ENCODE data around the gene WDR70. TPM values are rescaled to one million over a fixed set of nuclear protein-coding genes. Genes with fewer than 3 reads are reported as not detected.
"Not testable (repeated sequence)": the region's sequence is repeated elsewhere in the genome, so short reads cannot be mapped to it uniquely, and the experiment has no call there.

Gene WDR70
- total RNA-seq, 1 donor from 2014 or later = 31.3 TPM

DNA sequence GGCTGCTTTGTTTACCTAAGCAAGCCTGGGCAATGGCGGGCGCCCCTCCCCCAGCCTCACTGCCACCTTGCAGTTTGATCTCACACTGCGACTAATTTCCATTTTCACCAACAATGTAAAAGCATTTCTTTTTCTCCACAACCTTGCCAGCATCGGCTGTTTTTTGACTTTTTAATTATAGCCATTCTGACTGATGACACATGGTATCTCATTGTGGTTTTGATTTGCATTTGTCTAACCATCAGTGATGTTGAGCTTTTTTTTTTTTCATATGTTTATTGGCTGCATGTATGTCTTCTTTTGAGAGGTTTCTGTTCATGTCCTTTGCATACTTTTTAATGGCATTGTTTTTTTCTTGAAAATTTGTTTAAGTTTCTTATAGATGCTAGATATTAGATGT, 300.8 kb downstream of the WDR70 start:
- H3K4me2 ChIP-seq (ENCODE audit: low read length); H3K4me1 Mint-ChIP-seq (ENCODE audit: low read depth, unreplicated experiment); H3K27me3 Mint-ChIP-seq (ENCODE audit: low read depth, unreplicated experiment); H3K9ac ChIP-seq (ENCODE audit: low read length); H2AFZ ChIP-seq (ENCODE audit: low read depth, low read length); H3K27ac Mint-ChIP-seq (ENCODE audit: unreplicated experiment); H3K27me3 ChIP-seq (ENCODE audit: insufficient read depth, low read length); H3K79me2 ChIP-seq (ENCODE audit: insufficient read depth, low read length); H3K9me3 ChIP-seq (ENCODE audit: insufficient read depth, low read depth, low read length); H3K4me3 Mint-ChIP-seq (ENCODE audit: unreplicated experiment); H3K4me3 ChIP-seq (ENCODE audit: insufficient read depth, low read depth, low read length); H4K20me1 ChIP-seq (ENCODE audit: insufficient read depth, low read length); H3K36me3 ChIP-seq (ENCODE audit: insufficient read depth, low read length); DNase-seq (ENCODE audit: low read depth); H3K27ac ChIP-seq (ENCODE audit: low read depth, low read length); H3K4me1 ChIP-seq (ENCODE audit: insufficient read depth, low read length); FAIRE-seq: not testable (repeated sequence)
- peaks cover 28% of the 10 kb centered on the region for H3K9me3 Mint-ChIP-seq (ENCODE audit: unreplicated experiment)
- H3K36me3 Mint-ChIP-seq (ENCODE audit: low read depth, unreplicated experiment) = peaks cover 15% of the 10 kb centered on the region

DNA sequence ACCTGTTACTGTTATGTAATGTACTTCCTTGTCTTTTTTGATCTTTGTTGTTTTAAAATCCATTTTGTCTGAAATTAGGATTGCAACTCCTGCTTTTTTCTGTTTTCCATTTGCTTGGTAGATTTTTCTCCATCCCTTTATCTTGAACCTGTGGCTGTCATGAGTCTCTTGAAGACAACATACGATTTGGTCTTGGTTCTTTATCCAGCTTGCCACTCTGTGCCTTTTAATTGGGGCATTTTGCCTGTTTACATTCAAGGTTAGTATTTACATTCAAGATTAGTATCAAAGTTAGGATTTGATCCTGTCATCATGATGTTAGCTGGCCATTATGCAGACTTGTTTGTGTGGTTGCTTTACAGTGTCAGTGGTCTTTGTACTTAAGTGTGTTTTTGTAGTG, 304.0 kb downstream of the WDR70 start:
- H3K36me3 Mint-ChIP-seq (ENCODE audit: low read depth, unreplicated experiment) = peaks cover 19% of the 10 kb centered on the region
- Histone ChIP-seq H3K4me2 (ENCODE audit: low read length) (no peak overlapping the region), H3K27me3 (ENCODE audit: insufficient read depth, low read length) (no peaks in the 10 kb centered on the region), H3K9me3 (ENCODE audit: insufficient read depth, low read depth, low read length) (no peaks in the 10 kb centered on the region), H3K36me3 (ENCODE audit: insufficient read depth, low read length) (no peaks in the 10 kb centered on the region), H2AFZ (ENCODE audit: low read depth, low read length) (no peak overlapping the region), H3K27ac (ENCODE audit: low read depth, low read length) (no peak overlapping the region), H3K4me1 (ENCODE audit: insufficient read depth, low read length) (no peaks in the 10 kb centered on the region), H3K4me3 (ENCODE audit: insufficient read depth, low read depth, low read length) (no peak overlapping the region), H3K9ac (ENCODE audit: low read length) (no peak overlapping the region), H4K20me1 (ENCODE audit: insufficient read depth, low read length) (peaks cover 4% of the 10 kb centered on the region), H3K79me2 (ENCODE audit: insufficient read depth, low read length) (peaks cover 5% of the 10 kb centered on the region)
- DNase-seq (ENCODE audit: low read depth) = no peak
- TF ChIP-seq, protein P1, sequence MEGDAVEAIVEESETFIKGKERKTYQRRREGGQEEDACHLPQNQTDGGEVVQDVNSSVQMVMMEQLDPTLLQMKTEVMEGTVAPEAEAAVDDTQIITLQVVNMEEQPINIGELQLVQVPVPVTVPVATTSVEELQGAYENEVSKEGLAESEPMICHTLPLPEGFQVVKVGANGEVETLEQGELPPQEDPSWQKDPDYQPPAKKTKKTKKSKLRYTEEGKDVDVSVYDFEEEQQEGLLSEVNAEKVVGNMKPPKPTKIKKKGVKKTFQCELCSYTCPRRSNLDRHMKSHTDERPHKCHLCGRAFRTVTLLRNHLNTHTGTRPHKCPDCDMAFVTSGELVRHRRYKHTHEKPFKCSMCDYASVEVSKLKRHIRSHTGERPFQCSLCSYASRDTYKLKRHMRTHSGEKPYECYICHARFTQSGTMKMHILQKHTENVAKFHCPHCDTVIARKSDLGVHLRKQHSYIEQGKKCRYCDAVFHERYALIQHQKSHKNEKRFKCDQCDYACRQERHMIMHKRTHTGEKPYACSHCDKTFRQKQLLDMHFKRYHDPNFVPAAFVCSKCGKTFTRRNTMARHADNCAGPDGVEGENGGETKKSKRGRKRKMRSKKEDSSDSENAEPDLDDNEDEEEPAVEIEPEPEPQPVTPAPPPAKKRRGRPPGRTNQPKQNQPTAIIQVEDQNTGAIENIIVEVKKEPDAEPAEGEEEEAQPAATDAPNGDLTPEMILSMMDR (IDR thresholded peaks at IDR 0.05; ENCODE audit: insufficient read depth, low read depth, low read length) = no peak
- no peak for TF ChIP-seq EZH2 (IDR thresholded peaks at IDR 0.05; ENCODE audit: insufficient read depth, low read length)
- no peak overlapping the region for H3K4me3 Mint-ChIP-seq (ENCODE audit: unreplicated experiment)
- no peak for FAIRE-seq
- H3K27ac Mint-ChIP-seq (ENCODE audit: unreplicated experiment) = no peak overlapping the region
- peaks cover 23% of the 10 kb centered on the region for H3K9me3 Mint-ChIP-seq (ENCODE audit: unreplicated experiment)
- no peaks in the 10 kb centered on the region for H3K4me1 Mint-ChIP-seq (ENCODE audit: low read depth, unreplicated experiment)
- H3K27me3 Mint-ChIP-seq (ENCODE audit: low read depth, unreplicated experiment) = no peaks in the 10 kb centered on the region

DNA sequence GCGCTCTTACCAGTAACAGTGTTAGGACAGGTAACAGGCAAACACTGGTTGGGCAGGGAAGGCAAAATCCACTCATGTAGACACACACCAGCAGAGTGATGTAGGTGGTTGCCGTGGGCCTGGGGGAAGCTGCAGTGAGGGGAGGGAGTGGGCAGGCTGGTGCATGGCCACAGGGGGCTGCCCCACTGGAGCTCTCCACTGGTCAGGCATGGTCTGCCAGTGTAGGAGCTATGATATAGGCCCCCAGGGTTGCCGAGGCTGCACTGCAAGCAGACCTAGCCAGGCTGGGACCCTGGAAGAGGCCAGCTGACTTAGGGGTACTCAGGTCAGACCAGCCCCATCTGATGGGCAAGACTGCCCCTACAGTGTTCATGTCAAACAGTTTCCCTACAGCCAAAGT, 306.1 kb downstream of the WDR70 start:
- FAIRE-seq (no peak), DNase-seq (ENCODE audit: low read depth) (no peak)
- H3K4me1 Mint-ChIP-seq (ENCODE audit: low read depth, unreplicated experiment) = no peaks in the 10 kb centered on the region
- peaks cover 5% of the 10 kb centered on the region for H3K79me2 ChIP-seq (ENCODE audit: insufficient read depth, low read length)
- TF ChIP-seq EZH2 (IDR thresholded peaks at IDR 0.05; ENCODE audit: insufficient read depth, low read length) = no peak
- TF ChIP-seq, protein P1 (IDR thresholded peaks at IDR 0.05; ENCODE audit: insufficient read depth, low read depth, low read length) = no peak
- no peaks in the 10 kb centered on the region for H3K9me3 ChIP-seq (ENCODE audit: insufficient read depth, low read depth, low read length)
- H3K4me3 Mint-ChIP-seq (ENCODE audit: unreplicated experiment) = no peak overlapping the region
- H3K9me3 Mint-ChIP-seq (ENCODE audit: unreplicated experiment) = peaks cover 20% of the 10 kb centered on the region
- H3K27ac ChIP-seq (ENCODE audit: low read depth, low read length) = no peak overlapping the region
- no peak overlapping the region for H3K9ac ChIP-seq (ENCODE audit: low read length)
- peaks cover 16% of the 10 kb centered on the region for H3K36me3 Mint-ChIP-seq (ENCODE audit: low read depth, unreplicated experiment)
- H3K4me2 ChIP-seq (ENCODE audit: low read length) = no peak overlapping the region
- H4K20me1 ChIP-seq (ENCODE audit: insufficient read depth, low read length) = peaks cover 4% of the 10 kb centered on the region
- no peaks in the 10 kb centered on the region for H3K4me1 ChIP-seq (ENCODE audit: insufficient read depth, low read length)
- no peak overlapping the region for H3K4me3 ChIP-seq (ENCODE audit: insufficient read depth, low read depth, low read length)
- no peaks in the 10 kb centered on the region for H3K27me3 ChIP-seq (ENCODE audit: insufficient read depth, low read length)
- no peaks in the 10 kb centered on the region for H3K27me3 Mint-ChIP-seq (ENCODE audit: low read depth, unreplicated experiment)
- H3K36me3 ChIP-seq (ENCODE audit: insufficient read depth, low read length) = no peaks in the 10 kb centered on the region
- H2AFZ ChIP-seq (ENCODE audit: low read depth, low read length) = no peak overlapping the region
- H3K27ac Mint-ChIP-seq (ENCODE audit: unreplicated experiment) = no peak overlapping the region

Measured in astrocyte (in vitro differentiated cells and primary cell).